Measurements from ENCODE around the gene AMN. TPM values are rescaled to one million over a fixed set of nuclear protein-coding genes. Genes with fewer than 3 reads are reported as not detected.

AMN gene
- total RNA-seq, 6 donors from 2014 or later: 14.9 to 56.6 (median 31.6) TPM

GRCh38 chr14:102901633-102902032 lies 20.8 kb upstream of the AMN start:
- no peak for ATAC-seq (ENCODE audit: low FRiP score in 2 of 2)
- no peak overlapping the region for H3K4me3 ChIP-seq
- H3K27me3 ChIP-seq: no peaks in the 10 kb centered on the region
- H3K9me3 ChIP-seq: no peaks in the 10 kb centered on the region
- TF ChIP-seq POLR2AphosphoS5 (IDR thresholded peaks at IDR 0.05): no peak
- no peak for TF ChIP-seq CTCF (IDR thresholded peaks at IDR 0.05)
- no peak for TF ChIP-seq POLR2A (IDR thresholded peaks at IDR 0.05)
- TF ChIP-seq EP300 (IDR thresholded peaks at IDR 0.05): no peak
- H3K27ac ChIP-seq: peak overlapping the region in 1 of 4 donors; percentile 21
- 34 to 64% methylated on average over 4 of the region's 4 CpGs for WGBS, 2 donors
- peaks cover 4 to 47% (median 25%) of the 10 kb centered on the region in 4 donors for H3K36me3 ChIP-seq
- peaks cover 0 to 19% (median 11%) of the 10 kb centered on the region in 4 donors for H3K4me1 ChIP-seq
- DNase-seq: peak in 1 of 2 donors; percentile 67

GRCh38 chr14:102902086-102902485 lies 20.4 kb upstream of the AMN start:
- H3K27ac ChIP-seq: no peak overlapping the region
- H3K36me3 ChIP-seq: peaks cover 4 to 51% (median 29%) of the 10 kb centered on the region in 4 donors
- H3K4me1 ChIP-seq: peaks cover 0 to 19% (median 11%) of the 10 kb centered on the region in 4 donors
- no peaks in the 10 kb centered on the region for H3K27me3 ChIP-seq
- WGBS, 2 donors: 83 to 87% methylated on average over 6 to 7 of the region's 7 CpGs
- ATAC-seq (ENCODE audit: low FRiP score in 2 of 2) (no peak), DNase-seq (no peak)
- no peaks in the 10 kb centered on the region for H3K9me3 ChIP-seq
- no peak for TF ChIP-seq EP300 (IDR thresholded peaks at IDR 0.05)
- no peak for TF ChIP-seq POLR2A (IDR thresholded peaks at IDR 0.05)
- no peak for TF ChIP-seq CTCF (IDR thresholded peaks at IDR 0.05)
- no peak for TF ChIP-seq POLR2AphosphoS5 (IDR thresholded peaks at IDR 0.05)
- no peak overlapping the region for H3K4me3 ChIP-seq

GRCh38 chr14:102902523-102903247 lies 19.8 kb upstream of the AMN start:
- H3K9me3 ChIP-seq: no peaks in the 10 kb centered on the region
- ATAC-seq (ENCODE audit: low FRiP score in 2 of 2) (no peak), DNase-seq (no peak)
- H3K36me3 ChIP-seq: peaks cover 4 to 53% (median 33%) of the 10 kb centered on the region in 4 donors
- WGBS, 2 donors: 91 to 92% methylated on average over 12 of the region's 12 CpGs
- no peaks in the 10 kb centered on the region for H3K27me3 ChIP-seq
- H3K4me1 ChIP-seq: peaks cover 0 to 16% (median 11%) of the 10 kb centered on the region in 4 donors
- TF ChIP-seq EP300 (IDR thresholded peaks at IDR 0.05): no peak
- TF ChIP-seq POLR2A (IDR thresholded peaks at IDR 0.05): no peak
- TF ChIP-seq POLR2AphosphoS5 (IDR thresholded peaks at IDR 0.05): no peak
- TF ChIP-seq CTCF (IDR thresholded peaks at IDR 0.05): no peak
- H3K4me3 ChIP-seq: no peak overlapping the region
- no peak overlapping the region for H3K27ac ChIP-seq

- no peak overlapping the region for H3K4me3 ChIP-seq
- no peak for ATAC-seq (ENCODE audit: low FRiP score in 2 of 2)
- no peaks in the 10 kb centered on the region for H3K27me3 ChIP-seq
- TF ChIP-seq POLR2A (IDR thresholded peaks at IDR 0.05): no peak
- TF ChIP-seq POLR2AphosphoS5 (IDR thresholded peaks at IDR 0.05): no peak
- no peak for TF ChIP-seq EP300 (IDR thresholded peaks at IDR 0.05)
- peak in 1 of 2 donors; percentile 72 for DNase-seq
- peaks cover 0 to 14% (median 9%) of the 10 kb centered on the region in 4 donors for H3K4me1 ChIP-seq
- H3K27ac ChIP-seq: no peak overlapping the region
- WGBS, 2 donors: 83 to 87% methylated on average over 29 of the region's 29 CpGs
- no peaks in the 10 kb centered on the region for H3K9me3 ChIP-seq
- H3K36me3 ChIP-seq: peaks cover 4 to 48% (median 32%) of the 10 kb centered on the region in 4 donors
Measured at GRCh38 chr14:102903248-102903888, 19.1 kb upstream of the AMN start.

- DNase-seq (no peak), ATAC-seq (ENCODE audit: low FRiP score in 2 of 2) (no peak)
- H3K9me3 ChIP-seq: no peaks in the 10 kb centered on the region
- H3K36me3 ChIP-seq: peaks cover 4 to 46% (median 31%) of the 10 kb centered on the region in 4 donors
- no peak overlapping the region for H3K4me3 ChIP-seq
- peaks cover 0 to 14% (median 8%) of the 10 kb centered on the region in 4 donors for H3K4me1 ChIP-seq
- TF ChIP-seq POLR2AphosphoS5 (IDR thresholded peaks at IDR 0.05) (no peak), CTCF (IDR thresholded peaks at IDR 0.05) (no peak), POLR2A (IDR thresholded peaks at IDR 0.05) (no peak), EP300 (IDR thresholded peaks at IDR 0.05) (no peak)
- no peaks in the 10 kb centered on the region for H3K27me3 ChIP-seq
- WGBS, 2 donors: 95% methylated on average over 7 of the region's 7 CpGs
- H3K27ac ChIP-seq: no peak overlapping the region
Measured at GRCh38 chr14:102903889-102904512, 18.5 kb upstream of the AMN start.
